ENCODE measurements around the gene NCBP1.
"Not testable (repeated sequence)": the region's sequence is repeated elsewhere in the genome, so short reads cannot be mapped to it uniquely, and the experiment has no call there.

NCBP1 gene

DNA sequence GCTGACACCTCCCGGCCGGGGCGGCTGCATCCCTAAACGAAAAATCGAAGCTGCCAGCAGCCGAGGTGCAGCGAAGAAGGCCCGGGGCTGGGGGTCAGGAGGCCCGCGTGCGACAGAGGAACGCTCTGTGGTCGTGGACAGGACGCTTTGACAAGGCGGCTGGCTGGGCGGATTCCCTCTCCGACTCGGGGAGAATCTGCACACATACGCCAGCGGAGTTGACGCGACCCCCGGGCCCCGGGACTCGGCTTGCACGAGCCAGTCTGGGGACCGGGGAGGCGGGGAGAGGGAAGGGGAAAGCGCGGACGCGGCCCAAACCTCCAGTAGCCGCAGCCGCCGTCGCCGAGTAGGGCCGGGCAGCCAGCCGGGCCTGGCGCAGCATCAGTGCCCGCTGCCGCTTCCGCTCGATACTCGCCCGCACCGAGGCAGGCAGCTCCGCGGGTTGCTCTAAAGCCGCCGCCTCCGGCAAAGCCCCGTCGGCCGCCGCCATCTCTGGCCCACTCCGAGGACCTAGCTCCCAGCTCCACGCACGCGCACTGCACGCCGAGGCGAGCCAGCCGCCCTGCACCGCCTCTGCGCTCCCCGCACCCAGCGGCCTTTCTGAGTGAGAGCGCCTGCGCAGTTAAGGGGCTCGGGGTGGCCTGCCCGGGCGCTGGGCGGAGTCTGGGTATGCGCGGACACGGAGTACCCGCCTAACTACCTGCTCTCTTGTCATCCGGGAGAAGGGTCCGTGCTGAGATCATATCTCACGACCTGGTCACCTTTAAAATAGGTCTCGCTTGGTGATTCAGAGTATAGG, 63.4 kb downstream of the NCBP1 start, which contains the start of gene XPA:
Gene XPA, minus strand, starts transcription at position 538 of the 799 bp plus-strand sequence. Its CDS starts 48 bp downstream, at position 490.
- H3K27ac ChIP-seq = peak within 1 kb of the TSS; percentile 90
- TF ChIP-seq, protein P1, sequence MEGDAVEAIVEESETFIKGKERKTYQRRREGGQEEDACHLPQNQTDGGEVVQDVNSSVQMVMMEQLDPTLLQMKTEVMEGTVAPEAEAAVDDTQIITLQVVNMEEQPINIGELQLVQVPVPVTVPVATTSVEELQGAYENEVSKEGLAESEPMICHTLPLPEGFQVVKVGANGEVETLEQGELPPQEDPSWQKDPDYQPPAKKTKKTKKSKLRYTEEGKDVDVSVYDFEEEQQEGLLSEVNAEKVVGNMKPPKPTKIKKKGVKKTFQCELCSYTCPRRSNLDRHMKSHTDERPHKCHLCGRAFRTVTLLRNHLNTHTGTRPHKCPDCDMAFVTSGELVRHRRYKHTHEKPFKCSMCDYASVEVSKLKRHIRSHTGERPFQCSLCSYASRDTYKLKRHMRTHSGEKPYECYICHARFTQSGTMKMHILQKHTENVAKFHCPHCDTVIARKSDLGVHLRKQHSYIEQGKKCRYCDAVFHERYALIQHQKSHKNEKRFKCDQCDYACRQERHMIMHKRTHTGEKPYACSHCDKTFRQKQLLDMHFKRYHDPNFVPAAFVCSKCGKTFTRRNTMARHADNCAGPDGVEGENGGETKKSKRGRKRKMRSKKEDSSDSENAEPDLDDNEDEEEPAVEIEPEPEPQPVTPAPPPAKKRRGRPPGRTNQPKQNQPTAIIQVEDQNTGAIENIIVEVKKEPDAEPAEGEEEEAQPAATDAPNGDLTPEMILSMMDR (conservative IDR thresholded peaks at IDR 0.05) = no peak

DNA sequence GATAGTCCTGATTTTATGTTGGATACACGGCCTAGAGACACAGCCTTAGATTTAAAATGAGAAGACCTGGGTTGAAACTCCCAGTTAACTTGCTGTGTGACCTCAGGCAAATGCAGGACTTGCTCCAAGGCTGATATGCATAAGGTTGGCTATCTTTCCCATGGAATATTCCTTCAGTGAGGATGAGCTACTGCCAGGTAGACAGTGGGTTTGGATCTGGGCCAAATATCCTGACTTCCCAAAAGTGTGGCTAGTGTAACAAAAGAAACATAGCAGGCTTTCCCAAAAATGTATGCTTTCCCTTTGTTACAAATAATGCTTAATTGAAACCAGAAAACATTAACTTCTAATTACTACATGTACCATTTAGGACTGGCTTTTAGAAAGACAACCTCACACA, 64.2 kb downstream of the NCBP1 start:
- TF ChIP-seq, protein P1 (conservative IDR thresholded peaks at IDR 0.05) = no peak
- H3K27ac ChIP-seq = peak overlapping the region; percentile 90

DNA sequence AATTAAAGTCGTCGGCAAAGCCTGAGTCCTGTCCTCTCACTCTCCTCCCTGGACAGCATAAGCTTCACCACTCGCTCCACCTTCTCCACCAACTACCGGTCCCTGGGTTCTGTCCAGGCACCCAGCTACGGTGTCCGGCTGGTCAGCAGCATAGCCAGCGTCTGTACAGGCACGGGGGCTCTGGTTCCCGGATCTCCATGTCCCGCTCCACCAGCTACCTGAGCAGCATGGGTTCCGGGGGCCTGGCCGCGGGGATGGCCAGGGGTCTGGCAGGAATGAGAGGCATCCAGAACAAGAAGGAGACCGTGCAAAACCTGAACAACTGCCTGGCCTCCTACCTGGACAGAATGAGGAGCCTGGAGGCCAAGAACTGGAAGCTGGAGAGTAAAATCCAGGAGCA, 65.2 kb downstream of the NCBP1 start:
- TF ChIP-seq, protein P1 (conservative IDR thresholded peaks at IDR 0.05) = no peak
- H3K27ac ChIP-seq = no peak overlapping the region

DNA sequence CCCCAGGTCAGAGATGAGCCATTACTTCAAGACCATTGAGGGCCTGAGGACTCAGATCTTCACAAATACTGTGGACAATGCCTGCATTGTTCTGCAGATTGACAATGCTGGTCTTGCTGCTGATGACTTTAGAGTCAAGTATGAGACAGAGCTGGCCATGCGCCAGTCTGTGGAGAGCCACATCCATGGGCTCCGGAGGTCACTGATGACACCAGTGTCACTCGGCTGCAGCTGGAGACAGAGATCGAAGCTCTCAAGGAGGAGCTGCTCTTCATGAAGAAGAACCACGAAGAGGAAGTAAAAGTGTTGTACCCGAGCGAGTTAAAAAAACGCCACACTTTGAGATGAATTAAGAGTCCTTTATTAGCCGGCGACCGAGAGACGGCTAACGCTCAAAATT, 65.7 kb downstream of the NCBP1 start:
- not testable (repeated sequence) for H3K27ac ChIP-seq

DNA sequence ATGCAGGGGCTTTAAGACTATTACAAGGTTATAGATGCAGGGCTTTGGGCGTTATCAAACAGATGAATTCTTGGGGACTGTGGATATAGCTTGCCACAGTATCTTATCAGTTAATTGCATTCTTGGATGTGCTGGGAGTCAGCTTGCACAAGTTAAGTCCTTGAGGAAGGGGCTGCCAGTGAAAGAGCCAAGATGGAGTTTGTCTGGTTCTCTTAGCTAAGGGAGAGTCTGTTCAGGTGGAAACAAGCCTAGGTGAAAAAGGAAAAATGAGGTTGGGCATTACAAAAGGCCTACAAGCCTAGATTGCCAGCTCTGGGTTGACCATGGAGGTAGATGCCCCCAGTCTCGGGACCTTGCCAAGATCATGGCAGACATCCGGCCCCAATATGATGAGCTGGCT, 66.2 kb downstream of the NCBP1 start:
- not testable (repeated sequence) for H3K27ac ChIP-seq

DNA sequence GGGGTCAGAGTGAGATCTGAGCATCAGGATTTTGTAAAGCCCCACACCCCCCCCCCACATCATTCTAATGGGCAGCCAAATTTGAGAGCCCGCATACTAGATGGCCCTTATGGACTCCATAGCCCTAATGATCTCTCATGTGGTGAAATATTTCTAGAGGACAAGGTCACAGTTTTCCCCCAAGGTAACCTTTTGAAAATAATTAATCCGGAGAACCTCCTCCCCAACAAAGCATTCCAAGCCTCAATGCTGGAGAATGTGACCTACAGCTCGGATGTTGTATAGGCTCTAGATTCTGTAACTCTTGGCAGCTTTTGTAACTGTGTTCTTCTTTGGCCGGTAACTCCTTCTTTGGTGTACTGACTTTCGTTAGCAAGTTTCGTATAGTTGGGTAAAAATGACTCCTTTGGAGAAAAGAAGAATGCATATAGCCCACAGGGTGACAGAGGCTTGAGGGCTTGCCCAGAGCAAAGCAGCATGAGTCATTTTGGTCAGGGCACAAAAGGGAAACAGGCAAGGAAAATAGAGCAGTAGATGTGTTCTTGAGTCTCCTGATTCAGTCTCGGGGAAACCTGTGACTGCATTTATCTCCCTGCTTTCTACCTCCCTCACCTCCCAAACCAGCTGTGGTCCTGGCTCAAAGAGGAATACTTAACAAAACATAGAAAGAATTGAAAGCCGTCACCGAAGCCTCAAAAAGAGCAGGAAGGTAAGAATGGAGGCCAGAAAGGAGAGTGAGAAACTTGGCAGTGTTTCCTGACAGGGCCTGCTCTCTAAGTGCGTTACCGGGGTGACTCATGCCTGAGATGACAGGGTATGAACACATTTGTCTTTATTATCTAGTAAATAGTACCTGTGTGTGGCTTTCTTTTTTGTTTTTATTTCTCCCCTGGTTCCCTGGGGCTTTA, 70.1 kb downstream of the NCBP1 start:
- TF ChIP-seq, protein P1 (conservative IDR thresholded peaks at IDR 0.05) = no peak
- no peak overlapping the region for H3K27ac ChIP-seq

DNA sequence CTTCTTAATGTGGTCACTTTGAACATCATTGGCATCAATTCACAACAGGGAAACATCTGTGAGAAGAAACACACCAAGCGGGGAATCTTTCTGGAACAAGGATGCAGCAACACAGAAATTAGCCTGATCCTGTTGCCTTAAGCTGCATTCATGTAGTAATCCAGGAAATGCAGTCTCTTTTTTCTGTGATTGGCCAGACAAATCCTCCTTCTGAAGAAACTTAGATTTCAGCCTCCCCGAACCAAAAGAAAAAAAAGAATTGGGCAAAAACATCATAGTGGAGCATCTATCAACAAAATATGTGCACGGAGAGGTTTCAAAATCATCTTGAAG, 70.7 kb downstream of the NCBP1 start:
- H3K27ac ChIP-seq = no peak overlapping the region

DNA sequence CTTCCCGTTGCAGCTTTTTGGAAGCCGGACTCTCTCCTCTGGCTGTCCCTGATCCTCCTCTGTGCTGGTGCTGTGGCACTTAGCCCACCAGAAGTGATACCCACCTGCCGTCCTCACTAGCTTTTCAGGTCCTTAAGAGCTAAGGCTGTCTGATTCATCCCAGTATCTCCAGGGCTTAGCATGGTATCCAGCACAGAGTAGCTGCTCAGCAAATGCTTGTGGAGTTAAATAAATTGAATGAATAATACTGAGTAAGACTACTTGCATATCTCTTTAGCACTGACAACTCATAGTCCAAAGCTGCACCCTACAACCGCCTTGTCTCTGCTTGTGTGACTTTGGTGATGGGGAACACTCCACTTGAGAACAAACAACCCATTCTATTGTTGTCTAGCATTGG, 71.2 kb downstream of the NCBP1 start:
- TF ChIP-seq, protein P1 (conservative IDR thresholded peaks at IDR 0.05) = no peak
- no peak overlapping the region for H3K27ac ChIP-seq

More for the DNA sequence above, 70.7 kb downstream of the NCBP1 start:
- TF ChIP-seq, protein P1 (conservative IDR thresholded peaks at IDR 0.05) = no peak

All from VCaP (cell line).